ENCODE results near the gene PIK3CA.
A peak's percentile ranks its signal among the peaks of the same experiment; 100 is the strongest.
"Not testable (repeated sequence)": the region's sequence is repeated elsewhere in the genome, so short reads cannot be mapped to it uniquely, and the experiment has no call there.

PIK3CA gene

GRCh38 chr3:179256813-179257212 lies 108.7 kb downstream of the PIK3CA start:
- H3K27ac ChIP-seq = no peak overlapping the region
- TF ChIP-seq, protein P1, sequence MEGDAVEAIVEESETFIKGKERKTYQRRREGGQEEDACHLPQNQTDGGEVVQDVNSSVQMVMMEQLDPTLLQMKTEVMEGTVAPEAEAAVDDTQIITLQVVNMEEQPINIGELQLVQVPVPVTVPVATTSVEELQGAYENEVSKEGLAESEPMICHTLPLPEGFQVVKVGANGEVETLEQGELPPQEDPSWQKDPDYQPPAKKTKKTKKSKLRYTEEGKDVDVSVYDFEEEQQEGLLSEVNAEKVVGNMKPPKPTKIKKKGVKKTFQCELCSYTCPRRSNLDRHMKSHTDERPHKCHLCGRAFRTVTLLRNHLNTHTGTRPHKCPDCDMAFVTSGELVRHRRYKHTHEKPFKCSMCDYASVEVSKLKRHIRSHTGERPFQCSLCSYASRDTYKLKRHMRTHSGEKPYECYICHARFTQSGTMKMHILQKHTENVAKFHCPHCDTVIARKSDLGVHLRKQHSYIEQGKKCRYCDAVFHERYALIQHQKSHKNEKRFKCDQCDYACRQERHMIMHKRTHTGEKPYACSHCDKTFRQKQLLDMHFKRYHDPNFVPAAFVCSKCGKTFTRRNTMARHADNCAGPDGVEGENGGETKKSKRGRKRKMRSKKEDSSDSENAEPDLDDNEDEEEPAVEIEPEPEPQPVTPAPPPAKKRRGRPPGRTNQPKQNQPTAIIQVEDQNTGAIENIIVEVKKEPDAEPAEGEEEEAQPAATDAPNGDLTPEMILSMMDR (conservative IDR thresholded peaks at IDR 0.05) = no peak
- no peak for TF ChIP-seq ZFX (IDR thresholded peaks at IDR 0.05)

- H3K27ac ChIP-seq = not testable (repeated sequence)
Measured at GRCh38 chr3:179257742-179258141, 109.6 kb downstream of the PIK3CA start.

DNA sequence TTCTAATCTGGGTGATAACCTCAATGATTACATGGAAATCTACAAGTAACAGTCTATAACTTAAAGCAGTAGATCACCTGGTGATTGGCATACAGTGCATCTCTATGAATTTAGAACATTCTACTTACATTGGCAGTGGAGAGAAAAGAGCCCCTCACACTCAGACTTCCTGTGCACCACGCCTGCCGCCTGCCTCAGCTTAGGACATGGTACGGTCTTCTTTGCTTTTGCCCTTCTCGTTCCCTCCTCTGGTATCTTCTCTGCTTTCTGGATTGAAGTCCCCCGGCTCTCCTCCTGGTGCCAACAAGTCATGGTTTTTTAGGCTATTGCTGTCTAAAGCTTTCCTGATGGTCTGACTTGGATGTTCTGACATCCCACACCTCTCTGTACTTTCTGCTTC lies 110.7 kb downstream of the PIK3CA start:
- TF ChIP-seq ZFX (IDR thresholded peaks at IDR 0.05) = no peak
- TF ChIP-seq, protein P1 (conservative IDR thresholded peaks at IDR 0.05) = no peak
- H3K27ac ChIP-seq = no peak overlapping the region

- H3K27ac ChIP-seq = not testable (repeated sequence)
Measured at GRCh38 chr3:179259959-179260756, 112.0 kb downstream of the PIK3CA start.

- TF ChIP-seq ZFX (IDR thresholded peaks at IDR 0.05) = peak; percentile 88
- TF ChIP-seq, protein P1 (conservative IDR thresholded peaks at IDR 0.05) = no peak
- peak overlapping the region; percentile 60 for H3K27ac ChIP-seq
Measured at GRCh38 chr3:179260949-179261765, 113.0 kb downstream of the PIK3CA start.

GRCh38 chr3:179263134-179263533 lies 115.0 kb downstream of the PIK3CA start:
- TF ChIP-seq, protein P1 (conservative IDR thresholded peaks at IDR 0.05) = no peak
- TF ChIP-seq ZFX (IDR thresholded peaks at IDR 0.05) = no peak
- no peak overlapping the region for H3K27ac ChIP-seq

DNA sequence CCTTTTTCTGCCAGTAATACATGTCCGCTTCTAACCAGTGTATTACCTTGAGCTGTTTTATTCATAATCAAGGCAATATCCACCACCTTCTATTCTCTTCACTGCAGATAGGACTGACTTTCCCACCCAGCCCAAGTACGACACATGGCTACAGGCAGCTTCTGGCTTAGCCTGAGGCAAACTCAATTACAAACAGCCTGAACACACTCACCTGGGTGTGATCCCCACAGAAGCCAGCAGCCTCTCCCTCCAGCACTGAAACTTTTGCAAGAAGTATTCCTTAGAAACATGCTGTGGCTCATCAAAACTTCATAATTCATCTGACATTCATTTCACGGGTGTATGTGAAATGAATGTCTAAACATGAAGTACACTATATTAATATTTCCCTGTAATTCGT lies 116.3 kb downstream of the PIK3CA start:
- no peak overlapping the region for H3K27ac ChIP-seq
- TF ChIP-seq, protein P1 (conservative IDR thresholded peaks at IDR 0.05) = no peak
- no peak for TF ChIP-seq ZFX (IDR thresholded peaks at IDR 0.05)

DNA sequence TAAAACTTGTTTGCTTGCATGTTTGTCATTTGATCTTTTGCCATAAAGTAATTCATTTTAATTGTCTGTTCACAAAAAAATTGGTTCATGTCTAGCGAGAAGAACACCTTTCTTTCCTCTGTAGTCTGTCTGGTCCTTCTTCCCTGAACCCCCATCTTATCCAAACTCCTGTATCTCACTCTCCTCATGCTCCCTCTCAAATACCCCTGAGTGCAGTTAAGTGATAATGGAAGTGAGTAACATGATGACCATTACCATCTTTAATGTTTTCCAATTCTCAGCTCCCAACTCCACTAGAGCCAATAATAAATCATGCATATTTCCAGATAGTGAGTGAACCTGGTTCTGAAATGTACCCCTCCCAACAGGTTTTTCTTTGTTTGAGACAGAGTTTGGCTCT lies 116.9 kb downstream of the PIK3CA start:
- TF ChIP-seq, protein P1 (conservative IDR thresholded peaks at IDR 0.05) = no peak
- no peak overlapping the region for H3K27ac ChIP-seq

Measured in C4-2B (cell line).